K562 (cell line): Measurements from ENCODE around the gene SCG2. TPM values are rescaled to one million over a fixed set of nuclear protein-coding genes. Genes with fewer than 3 reads are reported as not detected.

Experiments
- ATAC-seq: fragments of 200-7000 bp; cut with Tn5 transposase; 3 replicates; pipeline ENCODE4 v1.9.1; 2020; ENCODE audit warnings: moderate library complexity
- BruUV-seq: library from RNA; stranded (reverse); fragments of 400-500 nt; replicated peaks from 2 replicates; lab custom pipeline; 2021; lab: Mats Ljungman, UMichigan
- CTCF ChIA-PET: fragments of 300-600 bp; formaldehyde crosslinking; extraction: SDS; loops from one replicate; lab custom pipeline; 2021; ENCODE audit warnings: low intra/inter-chr PET ratio; lab: Yijun Ruan, JAX
- POLR2A ChIA-PET: fragments of 300-600, 350-650 bp; sonication (Branson Sonifier 250); formaldehyde crosslinking; extraction: SDS; loops from one replicate; lab custom pipeline; 2021; ENCODE audit warnings: antibody characterized with exemption, inconsistent platforms; lab: Yijun Ruan, JAX
- DNase-seq, 4 experiments: peaks; one replicate each; pipeline versions ENCODE4 v3.0.0 to v3.0.0-alpha.2; 2011 to 2018; ENCODE audit warnings: low spot score in 3 of 4, mixed read lengths in 3 of 4; ENCODE audit errors: extremely low read depth in 1 of 4
- FAIRE-seq: peaks from 2 replicates; lab custom pipeline; 2011; peaks lifted over from hg19 to GRCh38; lab: Jason Lieb, UNC
- H2AFZ ChIP-seq: 2 replicates; pipeline ENCODE4 v1.6.0; 2011; ENCODE audit warnings: low read depth, low read length, control low read depth, inconsistent platforms
- H3K27ac ChIP-seq: fragments of 200-600 bp; 3 replicates; pipeline ENCODE4 v1.8.0; 2011; ENCODE audit warnings: low read depth, mild to moderate bottlenecking, control low read depth, inconsistent platforms, low read length, moderate library complexity, mixed read lengths; ENCODE audit errors: extremely low read depth
- H3K27me3 ChIP-seq, 2 experiments: fragments of 300-600 bp in 1 of 2; 2 replicates in 1 of 2; 3 replicates in 1 of 2; pipeline versions ENCODE4 v1.6.0 to v1.8.0; 2011; ENCODE audit warnings: inconsistent platforms in 2 of 2, low read length in 2 of 2, mild to moderate bottlenecking in 1 of 2, mixed read lengths in 1 of 2, moderate library complexity in 1 of 2; ENCODE audit not compliant: control insufficient read depth in 2 of 2, insufficient read depth in 2 of 2
- H3K36me3 ChIP-seq: fragments of 300-600 bp; 3 replicates; pipeline ENCODE4 v1.8.0; 2011; ENCODE audit warnings: mild to moderate bottlenecking, low read length, inconsistent platforms; ENCODE audit not compliant: control insufficient read depth, insufficient read depth
- H3K4me1 ChIP-seq, 2 experiments: fragments of 200-600 bp in 1 of 2; replicated peaks in 1 of 2; 2 replicates in 1 of 2; 3 replicates in 1 of 2; pipeline versions ENCODE4 v1.5.1 to v1.8.0; 2011; ENCODE audit warnings: inconsistent platforms in 2 of 2, low read length in 2 of 2, mild to moderate bottlenecking in 1 of 2, mixed read lengths in 1 of 2, moderate library complexity in 1 of 2; ENCODE audit not compliant: control insufficient read depth in 2 of 2, insufficient read depth in 2 of 2
- H3K4me2 ChIP-seq: 2 replicates; pipeline ENCODE4 v1.6.1; 2011; ENCODE audit warnings: low read length, control low read depth, inconsistent platforms, mixed read lengths; ENCODE audit not compliant: insufficient read depth
- H3K4me3 ChIP-seq: fragments of 200-600 bp; sonication (generic), shearing (Covaris generic); 2 replicates; pipeline ENCODE4 v1.5.1; 2016; ENCODE audit warnings: control low read depth, inconsistent platforms
- H3K79me2 ChIP-seq: fragments of 200-600 bp; 3 replicates; pipeline ENCODE4 v1.8.0; 2011; ENCODE audit warnings: low read length, inconsistent platforms; ENCODE audit not compliant: control insufficient read depth, insufficient read depth
- H3K9ac ChIP-seq, 2 experiments: 2 replicates each; pipeline versions ENCODE4 v1.6.0 to v1.6.1; 2011; ENCODE audit warnings: low read depth in 2 of 2, low read length in 2 of 2, control low read depth in 1 of 2, inconsistent platforms in 1 of 2, mild to moderate bottlenecking in 1 of 2, mixed read lengths in 1 of 2; ENCODE audit not compliant: insufficient read depth in 1 of 2
- H3K9me1 ChIP-seq: one replicate; pipeline ENCODE4 v1.6.0; 2011; ENCODE audit warnings: inconsistent platforms, mild to moderate bottlenecking, low read length, moderate library complexity; ENCODE audit not compliant: control insufficient read depth, insufficient read depth
- H3K9me3 ChIP-seq: replicated peaks from 2 replicates; pipeline ENCODE4 v1.5.1; 2011; ENCODE audit warnings: low read depth, low read length, inconsistent platforms; ENCODE audit not compliant: control insufficient read depth, insufficient read depth
- H4K20me1 ChIP-seq: replicated peaks from 2 replicates; pipeline ENCODE4 v1.6.1; 2011; ENCODE audit warnings: low read length, inconsistent platforms, mixed read lengths; ENCODE audit not compliant: control insufficient read depth, insufficient read depth
- CBFA2T3 ChIP-seq: fragments of 450-650 bp; IDR thresholded peaks from 2 replicates; pipeline ENCODE4 v1.6.1; 2017
- CREB5 ChIP-seq: fragments of 250-450 bp; sonication (Bioruptor Pico); IDR thresholded peaks from 2 replicates; pipeline ENCODE4 v1.5.0; 2020; ENCODE audit warnings: mild to moderate bottlenecking
- EP400 ChIP-seq: fragments of 450-650 bp; IDR thresholded peaks from 2 replicates; pipeline ENCODE4 v1.6.1; 2017; ENCODE audit warnings: antibody characterized with exemption, mild to moderate bottlenecking, moderate library complexity
- GTF2F1 ChIP-seq: IDR thresholded peaks from 2 replicates; pipeline ENCODE4 v1.6.1; 2011; ENCODE audit warnings: low read depth, low read length, improper control_type of control experiment
- HDAC3 ChIP-seq: fragments of 450-650 bp; IDR thresholded peaks from 2 replicates; pipeline ENCODE4 v1.6.1; 2018; ENCODE audit warnings: borderline replicate concordance, mild to moderate bottlenecking, moderate library complexity; ENCODE audit not compliant: partially characterized antibody
- KDM1A ChIP-seq, 2 experiments: fragments of 450-650 bp; IDR thresholded peaks; 2 replicates each; pipeline ENCODE4 v1.6.1; 2016; ENCODE audit warnings: mild to moderate bottlenecking in 2 of 2
- KDM4B ChIP-seq, 2 experiments: fragments of 450-650 bp in 1 of 2; sonication (generic) in 1 of 2; IDR thresholded peaks; 2 replicates each; pipeline ENCODE4 v1.6.1; 2016 to 2017; ENCODE audit warnings: borderline replicate concordance in 2 of 2, antibody characterized with exemption in 1 of 2, low read depth in 1 of 2, mild to moderate bottlenecking in 1 of 2
- MAFK ChIP-seq: IDR thresholded peaks from 2 replicates; pipeline ENCODE4 v1.6.1; 2011; ENCODE audit warnings: low read length, improper control_type of control experiment
- PATZ1 ChIP-seq: fragments of 250-450 bp; sonication (Bioruptor Pico); IDR thresholded peaks from 2 replicates; pipeline ENCODE4 v1.5.0; 2020; ENCODE audit warnings: mild to moderate bottlenecking, borderline replicate concordance
- UBTF ChIP-seq, 2 experiments: IDR thresholded peaks; 2 replicates each; pipeline ENCODE4 v1.6.1; 2012; ENCODE audit warnings: improper control_type of control experiment in 2 of 2, low read depth in 2 of 2, low read length in 2 of 2, borderline replicate concordance in 1 of 2
- ZNF140 ChIP-seq: fragments of 250-450 bp; sonication (Bioruptor Pico); IDR thresholded peaks from 2 replicates; pipeline ENCODE4 v1.8.0; 2021; ENCODE audit warnings: moderate library complexity, mild to moderate bottlenecking, inconsistent platforms
- ZNF398 ChIP-seq: fragments of 250-450 bp; sonication (Bioruptor Pico); IDR thresholded peaks from 2 replicates; pipeline ENCODE4 v1.8.0; 2021; ENCODE audit warnings: moderate library complexity, mild to moderate bottlenecking, inconsistent platforms
- ZNF584 ChIP-seq: fragments of 200-800 bp; sonication (Bioruptor generic); IDR thresholded peaks from 2 replicates; pipeline ENCODE4 v1.6.1; 2016; ENCODE audit warnings: low read depth, mild to moderate bottlenecking, missing genetic modification characterization, missing compliant biosample characterization
- ZNF77 ChIP-seq: fragments of 250-450 bp; sonication (Bioruptor Pico); IDR thresholded peaks from 2 replicates; pipeline ENCODE4 v1.5.0; 2020
- WGBS: fragments of 100-300 bp; shearing (Covaris generic); methylation state at CpG from one replicate; pipeline ENCODE4 v1.1.6; 2016; ENCODE audit warnings: low coverage, mixed read lengths; ENCODE audit not compliant: insufficient coverage; ENCODE audit errors: missing lambda C conversion rate; 5-methylcytosine and 5-hydroxymethylcytosine counted together
- in situ Hi-C: fragments of 300-500 bp; cut with MboI; formaldehyde crosslinking; loops from 4 replicates; pipeline ENCODE4 v1.15.0; 2018; ENCODE audit warnings: inconsistent platforms, mixed read lengths
- intact Hi-C: fragments of 100-400 bp; cut with micrococcal nuclease; formaldehyde crosslinking; loops from 2 replicates; pipeline ENCODE4 v1.14.2; 2022
- polyA plus RNA-seq, 8 experiments: library from polyadenylated mRNA; depleted of rRNA in 4 of 8; stranded (reverse) in 5 of 8; unstranded in 3 of 8; fragments of >200 nt; fragmentation: Nextera tagmentation in 2 of 8; fragmentation: Illumina TruSeq in 1 of 8; extraction: Ambion mirVana in 2 of 8; extraction: Trizol in 1 of 8; gene quantifications; 2 replicates each; pipeline versions ENCODE4 v1.2.1 to v1.2.3, GENCODE V29; 2011 to 2014; ENCODE audit warnings: inconsistent platforms in 1 of 8, missing spikeins in 1 of 8
- total RNA-seq, 7 experiments: library from RNA; depleted of rRNA in 6 of 7; stranded (reverse); fragments of >200 nt in 6 of 7; fragmentation: Illumina TruSeq in 2 of 7; extraction: Trizol in 2 of 7; gene quantifications; 2 replicates each; pipeline versions ENCODE4 v1.2.1 to v1.2.3, GENCODE V29; 2011 to 2021; ENCODE audit warnings: low replicate concordance in 1 of 7

SCG2 gene
- total and polyA plus RNA-seq, 9 of the 15 experiments (the other 6 are each of a cell fraction or from before 2014, with no cell fraction given): 0.07 to 1.6 (median 1.1) TPM

GRCh38 chr2:223586261-223586660, 15.9 kb downstream of the SCG2 start:
- in situ Hi-C loops: no loop called here
- WGBS: 0% methylated on average over 2 of the region's 2 CpGs
- H3K4me3 ChIP-seq: no peak overlapping the region
- no peaks in the 10 kb centered on the region for H3K9me3 ChIP-seq
- no TSS peak for BruUV-seq
- H3K9me1 ChIP-seq: no peaks in the 10 kb centered on the region
- H4K20me1 ChIP-seq: no peaks in the 10 kb centered on the region
- intact Hi-C loops: no loop called here
- no peak overlapping the region for H2AFZ ChIP-seq
- H3K27me3 ChIP-seq: no peaks in the 10 kb centered on the region
- no peaks in the 10 kb centered on the region for H3K36me3 ChIP-seq
- no peak overlapping the region for H3K9ac ChIP-seq
- ChIA-PET POLR2A (interaction anchor here (1.5 kb wide), 1 partner anchor 16 kb away, joined by 3 read pairs; no protein-coding TSS in a partner anchor), CTCF (no interaction called here)
- FAIRE-seq: no peak
- no peak overlapping the region for H3K4me2 ChIP-seq
- no peak for DNase-seq
- ATAC-seq: no peak
- TF ChIP-seq ZNF398 (CRISPR knock-in tag) (no peak), KDM4B (IDR thresholded peaks at IDR 0.05; ENCODE audit: borderline replicate concordance in 2 of 2, low read depth in 1 of 2) (no peak), CREB5 (no peak), KDM1A (IDR thresholded peaks at IDR 0.05) (no peak), HDAC3 (no peak), ZNF140 (CRISPR knock-in tag) (no peak), ZNF77 (no peak), MAFK (no peak), EP400 (no peak), GTF2F1 (no peak), PATZ1 (no peak), CBFA2T3 (no peak), UBTF (IDR thresholded peaks at IDR 0.05; ENCODE audit: borderline replicate concordance in 1 of 2, low read depth in 2 of 2, low read length in 2 of 2) (no peak), ZNF584 (no peak)
- H3K4me1 ChIP-seq: no peaks in the 10 kb centered on the region
- no peak overlapping the region for H3K27ac ChIP-seq
- H3K79me2 ChIP-seq: no peaks in the 10 kb centered on the region
